Neural progenitor cell (in vitro differentiated cells): ENCODE measurements around the gene DNAH3. TPM values are rescaled to one million over a fixed set of nuclear protein-coding genes. Genes with fewer than 3 reads are reported as not detected.
"Not testable (repeated sequence)": the region's sequence is repeated elsewhere in the genome, so short reads cannot be mapped to it uniquely, and the experiment has no call there.

Source experiments
- DNase-seq: peaks from one replicate; pipeline ENCODE4 v3.0.0-alpha.2; 2016; ENCODE audit warnings: low spot score
- H2AFZ ChIP-seq: fragments of 200-600 bp; sonication (generic); replicated peaks from 2 replicates; pipeline ENCODE4 v1.6.1; 2016; ENCODE audit warnings: antibody characterized with exemption
- H3F3A ChIP-seq: fragments of 200-600 bp; sonication (generic); 2 replicates; pipeline ENCODE4 v1.6.1; 2016; ENCODE audit warnings: antibody characterized with exemption, low read depth
- H3K27ac ChIP-seq: fragments of 200-600 bp; sonication (generic); 2 replicates; pipeline ENCODE4 v1.5.1; 2016; ENCODE audit warnings: mild to moderate bottlenecking
- H3K27me3 ChIP-seq: fragments of 200-600 bp; sonication (generic); 2 replicates; pipeline ENCODE4 v1.6.1; 2016; ENCODE audit warnings: mild to moderate bottlenecking, moderate library complexity
- H3K36me3 ChIP-seq: fragments of 200-600 bp; sonication (generic); 2 replicates; pipeline ENCODE4 v1.5.1; 2016
- H3K4me1 ChIP-seq: fragments of 200-600 bp; sonication (generic); 2 replicates; pipeline ENCODE4 v1.6.1; 2016; ENCODE audit warnings: mixed run types
- H3K4me2 ChIP-seq: fragments of 200-600 bp; sonication (generic); 2 replicates; pipeline ENCODE4 v1.6.1; 2016
- H3K4me3 ChIP-seq: fragments of 200-600 bp; sonication (generic); 2 replicates; pipeline ENCODE4 v1.5.1; 2016
- H3K79me2 ChIP-seq: fragments of 200-600 bp; sonication (generic); 2 replicates; pipeline ENCODE4 v1.6.1; 2016; ENCODE audit warnings: low read depth
- H3K9ac ChIP-seq: fragments of 200-600 bp; sonication (generic); 2 replicates; pipeline ENCODE4 v1.6.1; 2016
- H3K9me3 ChIP-seq: fragments of 200-600 bp; sonication (generic); 2 replicates; pipeline ENCODE4 v1.5.1; 2016; ENCODE audit warnings: low read depth
- H4K20me1 ChIP-seq: fragments of 200-600 bp; sonication (generic); 2 replicates; pipeline ENCODE4 v1.6.1; 2016; ENCODE audit warnings: low read depth
- H3K27ac Mint-ChIP-seq: 3 replicates; pipeline ENCODE4 v1.8.0; 2021; ENCODE audit warnings: mixed read lengths
- H3K27me3 Mint-ChIP-seq: 2 replicates; pipeline ENCODE4 v1.8.0; 2022; ENCODE audit warnings: low read depth, mild to moderate bottlenecking, inconsistent platforms, moderate library complexity, mixed read lengths; ENCODE audit not compliant: insufficient read depth
- H3K36me3 Mint-ChIP-seq: 3 replicates; pipeline ENCODE4 v1.8.0; 2021; ENCODE audit warnings: mixed read lengths
- H3K4me1 Mint-ChIP-seq: 3 replicates; pipeline ENCODE4 v1.8.0; 2021; ENCODE audit warnings: mixed read lengths
- H3K4me3 Mint-ChIP-seq: 3 replicates; pipeline ENCODE4 v1.8.0; 2021; ENCODE audit warnings: mild to moderate bottlenecking, moderate library complexity, mixed read lengths
- H3K9me3 Mint-ChIP-seq: 3 replicates; pipeline ENCODE4 v1.8.0; 2020; ENCODE audit warnings: mixed read lengths
- CTCF ChIP-seq: fragments of 200-600 bp; sonication (generic); IDR thresholded peaks from 2 replicates; pipeline ENCODE4 v1.5.1; 2017; ENCODE audit warnings: antibody characterized with exemption, mild to moderate bottlenecking
- EZH2 ChIP-seq: fragments of 200-600 bp; sonication (generic); IDR thresholded peaks from 2 replicates; pipeline ENCODE4 v1.6.1; 2017; ENCODE audit warnings: antibody characterized with exemption, mild to moderate bottlenecking, moderate library complexity
- EZH2phosphoT487 ChIP-seq: fragments of 200-600 bp; sonication (generic); IDR thresholded peaks from 2 replicates; pipeline ENCODE4 v1.6.1; 2017; ENCODE audit warnings: antibody characterized with exemption
- total RNA-seq: library from RNA; depleted of rRNA; stranded (reverse); fragments of >200 nt; gene quantifications from 2 replicates; pipeline ENCODE4 v1.2.3, GENCODE V29; 2015; ENCODE audit warnings: low replicate concordance

Gene DNAH3
- total RNA-seq, 1 donor from 2014 or later = 0.92 TPM

- Histone ChIP-seq H3K27ac (no peak overlapping the region), H3F3A (no peaks in the 10 kb centered on the region), H3K27me3 (no peaks in the 10 kb centered on the region), H3K9me3 (no peaks in the 10 kb centered on the region), H4K20me1 (no peaks in the 10 kb centered on the region), H3K4me2 (no peak overlapping the region), H3K9ac (no peak overlapping the region), H3K79me2 (no peaks in the 10 kb centered on the region), H3K4me1 (no peaks in the 10 kb centered on the region), H3K36me3 (no peaks in the 10 kb centered on the region), H2AFZ (no peak overlapping the region), H3K4me3 (no peak overlapping the region)
- Mint-ChIP-seq H3K27ac (no peak overlapping the region), H3K4me1 (no peaks in the 10 kb centered on the region), H3K27me3 (no peaks in the 10 kb centered on the region), H3K36me3 (no peaks in the 10 kb centered on the region), H3K4me3 (no peak overlapping the region), H3K9me3 (no peaks in the 10 kb centered on the region)
- no peak for DNase-seq
- TF ChIP-seq EZH2 (no peak), EZH2phosphoT487 (no peak), CTCF (no peak)
These were observed 163.6 kb downstream of the DNAH3 start for GRCh38 chr16:20987049-20987448.

GRCh38 chr16:20984019-20984418 is 166.6 kb downstream of the DNAH3 start:
- Mint-ChIP-seq H3K4me1 (no peaks in the 10 kb centered on the region), H3K9me3 (no peaks in the 10 kb centered on the region), H3K36me3 (no peaks in the 10 kb centered on the region), H3K27me3 (no peaks in the 10 kb centered on the region), H3K27ac (no peak overlapping the region), H3K4me3 (no peak overlapping the region)
- Histone ChIP-seq H3K9me3 (no peaks in the 10 kb centered on the region), H3K4me2 (no peak overlapping the region), H3K27me3 (no peaks in the 10 kb centered on the region), H4K20me1 (no peaks in the 10 kb centered on the region), H3K4me1 (no peaks in the 10 kb centered on the region), H3K27ac (no peak overlapping the region), H3K79me2 (no peaks in the 10 kb centered on the region), H3F3A (no peaks in the 10 kb centered on the region), H3K9ac (no peak overlapping the region), H3K36me3 (no peaks in the 10 kb centered on the region), H3K4me3 (no peak overlapping the region), H2AFZ (no peak overlapping the region)
- no peak for DNase-seq
- TF ChIP-seq CTCF = no peak
- no peak for TF ChIP-seq EZH2
- TF ChIP-seq EZH2phosphoT487 = no peak

- H3K9me3 Mint-ChIP-seq = no peaks in the 10 kb centered on the region
- no peak overlapping the region for H2AFZ ChIP-seq
- peaks cover 3% of the 10 kb centered on the region for H3K27me3 Mint-ChIP-seq
- no peak for DNase-seq
- H3K4me1 Mint-ChIP-seq = no peaks in the 10 kb centered on the region
- H3K27me3 ChIP-seq = no peaks in the 10 kb centered on the region
- H3K9me3 ChIP-seq = no peaks in the 10 kb centered on the region
- no peak overlapping the region for H3K4me2 ChIP-seq
- H3K79me2 ChIP-seq = no peaks in the 10 kb centered on the region
- H3K36me3 ChIP-seq = no peaks in the 10 kb centered on the region
- H3K27ac ChIP-seq = no peak overlapping the region
- H3K4me3 Mint-ChIP-seq = no peak overlapping the region
- H3K27ac Mint-ChIP-seq = no peak overlapping the region
- no peak overlapping the region for H3K9ac ChIP-seq
- H3K4me1 ChIP-seq = no peaks in the 10 kb centered on the region
- H4K20me1 ChIP-seq = no peaks in the 10 kb centered on the region
- TF ChIP-seq CTCF (no peak), EZH2 (no peak), EZH2phosphoT487 (no peak)
- no peaks in the 10 kb centered on the region for H3F3A ChIP-seq
- H3K36me3 Mint-ChIP-seq = no peaks in the 10 kb centered on the region
- H3K4me3 ChIP-seq = no peak overlapping the region
These were observed 174.1 kb downstream of the DNAH3 start for GRCh38 chr16:20976576-20976975.

- H3K4me1 ChIP-seq = not testable (repeated sequence)
These were observed 177.4 kb downstream of the DNAH3 start for GRCh38 chr16:20973201-20973600.

More at GRCh38 chr16:20973201-20973600, 177.4 kb downstream of the DNAH3 start:
- not testable (repeated sequence) for H3K9me3 ChIP-seq, H3K36me3 ChIP-seq, DNase-seq, H3K9ac ChIP-seq, H3K36me3 Mint-ChIP-seq, H3K9me3 Mint-ChIP-seq, H3K4me3 Mint-ChIP-seq, H3K27ac ChIP-seq, H3K4me1 Mint-ChIP-seq, H3K27ac Mint-ChIP-seq, H3K4me2 ChIP-seq, H3K79me2 ChIP-seq, H3K27me3 ChIP-seq, H2AFZ ChIP-seq, H3K4me3 ChIP-seq, H4K20me1 ChIP-seq, H3F3A ChIP-seq, H3K27me3 Mint-ChIP-seq
